ENCODE results near the gene PKN1. TPM values are rescaled to one million over a fixed set of nuclear protein-coding genes. Genes with fewer than 3 reads are reported as not detected.
A peak's percentile ranks its signal among the peaks of the same experiment; 100 is the strongest.

PKN1 gene
- total and polyA plus RNA-seq, 9 of the 15 experiments (the other 6 are each of a cell fraction or from before 2014, with no cell fraction given) = 0.30 to 228 (median 77.5) TPM

DNA sequence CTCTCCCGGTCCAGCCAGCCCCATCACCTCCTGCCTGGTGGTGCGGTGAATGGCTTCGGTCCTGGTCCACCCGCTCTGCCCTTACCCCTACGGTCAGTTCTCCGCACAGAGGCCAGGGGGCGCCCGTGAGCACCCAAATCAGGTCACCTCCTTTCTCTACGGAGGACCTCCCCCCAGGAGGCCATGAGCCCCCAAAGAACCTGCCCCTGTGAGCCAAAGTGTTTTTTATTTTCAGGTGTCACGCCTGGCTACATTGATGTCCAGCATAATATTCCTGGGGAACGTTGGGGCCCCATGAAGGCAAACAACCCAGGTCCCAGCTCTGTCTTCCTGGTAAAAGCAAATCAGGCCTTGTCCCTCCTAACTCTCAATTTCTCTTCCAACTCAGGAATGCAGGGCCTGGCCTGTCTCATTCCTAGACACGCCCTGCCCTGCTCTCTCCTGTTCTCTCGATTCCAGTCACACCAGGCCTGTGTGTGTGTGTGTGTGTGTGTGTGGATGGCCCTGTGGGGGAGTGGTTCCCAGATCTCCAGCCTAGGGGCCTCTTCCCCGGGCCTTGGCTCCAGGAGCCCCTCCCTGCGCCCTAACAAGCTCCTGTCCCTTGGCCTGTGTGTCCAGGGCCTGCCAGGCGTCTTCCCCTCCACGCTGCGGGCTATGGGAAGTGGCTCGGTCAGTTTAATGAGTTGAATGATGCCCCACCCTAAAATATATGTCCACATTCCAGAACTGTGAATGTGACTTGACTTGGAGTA lies 72.6 kb downstream of the PKN1 start (continued):
- TF ChIP-seq, protein P1, sequence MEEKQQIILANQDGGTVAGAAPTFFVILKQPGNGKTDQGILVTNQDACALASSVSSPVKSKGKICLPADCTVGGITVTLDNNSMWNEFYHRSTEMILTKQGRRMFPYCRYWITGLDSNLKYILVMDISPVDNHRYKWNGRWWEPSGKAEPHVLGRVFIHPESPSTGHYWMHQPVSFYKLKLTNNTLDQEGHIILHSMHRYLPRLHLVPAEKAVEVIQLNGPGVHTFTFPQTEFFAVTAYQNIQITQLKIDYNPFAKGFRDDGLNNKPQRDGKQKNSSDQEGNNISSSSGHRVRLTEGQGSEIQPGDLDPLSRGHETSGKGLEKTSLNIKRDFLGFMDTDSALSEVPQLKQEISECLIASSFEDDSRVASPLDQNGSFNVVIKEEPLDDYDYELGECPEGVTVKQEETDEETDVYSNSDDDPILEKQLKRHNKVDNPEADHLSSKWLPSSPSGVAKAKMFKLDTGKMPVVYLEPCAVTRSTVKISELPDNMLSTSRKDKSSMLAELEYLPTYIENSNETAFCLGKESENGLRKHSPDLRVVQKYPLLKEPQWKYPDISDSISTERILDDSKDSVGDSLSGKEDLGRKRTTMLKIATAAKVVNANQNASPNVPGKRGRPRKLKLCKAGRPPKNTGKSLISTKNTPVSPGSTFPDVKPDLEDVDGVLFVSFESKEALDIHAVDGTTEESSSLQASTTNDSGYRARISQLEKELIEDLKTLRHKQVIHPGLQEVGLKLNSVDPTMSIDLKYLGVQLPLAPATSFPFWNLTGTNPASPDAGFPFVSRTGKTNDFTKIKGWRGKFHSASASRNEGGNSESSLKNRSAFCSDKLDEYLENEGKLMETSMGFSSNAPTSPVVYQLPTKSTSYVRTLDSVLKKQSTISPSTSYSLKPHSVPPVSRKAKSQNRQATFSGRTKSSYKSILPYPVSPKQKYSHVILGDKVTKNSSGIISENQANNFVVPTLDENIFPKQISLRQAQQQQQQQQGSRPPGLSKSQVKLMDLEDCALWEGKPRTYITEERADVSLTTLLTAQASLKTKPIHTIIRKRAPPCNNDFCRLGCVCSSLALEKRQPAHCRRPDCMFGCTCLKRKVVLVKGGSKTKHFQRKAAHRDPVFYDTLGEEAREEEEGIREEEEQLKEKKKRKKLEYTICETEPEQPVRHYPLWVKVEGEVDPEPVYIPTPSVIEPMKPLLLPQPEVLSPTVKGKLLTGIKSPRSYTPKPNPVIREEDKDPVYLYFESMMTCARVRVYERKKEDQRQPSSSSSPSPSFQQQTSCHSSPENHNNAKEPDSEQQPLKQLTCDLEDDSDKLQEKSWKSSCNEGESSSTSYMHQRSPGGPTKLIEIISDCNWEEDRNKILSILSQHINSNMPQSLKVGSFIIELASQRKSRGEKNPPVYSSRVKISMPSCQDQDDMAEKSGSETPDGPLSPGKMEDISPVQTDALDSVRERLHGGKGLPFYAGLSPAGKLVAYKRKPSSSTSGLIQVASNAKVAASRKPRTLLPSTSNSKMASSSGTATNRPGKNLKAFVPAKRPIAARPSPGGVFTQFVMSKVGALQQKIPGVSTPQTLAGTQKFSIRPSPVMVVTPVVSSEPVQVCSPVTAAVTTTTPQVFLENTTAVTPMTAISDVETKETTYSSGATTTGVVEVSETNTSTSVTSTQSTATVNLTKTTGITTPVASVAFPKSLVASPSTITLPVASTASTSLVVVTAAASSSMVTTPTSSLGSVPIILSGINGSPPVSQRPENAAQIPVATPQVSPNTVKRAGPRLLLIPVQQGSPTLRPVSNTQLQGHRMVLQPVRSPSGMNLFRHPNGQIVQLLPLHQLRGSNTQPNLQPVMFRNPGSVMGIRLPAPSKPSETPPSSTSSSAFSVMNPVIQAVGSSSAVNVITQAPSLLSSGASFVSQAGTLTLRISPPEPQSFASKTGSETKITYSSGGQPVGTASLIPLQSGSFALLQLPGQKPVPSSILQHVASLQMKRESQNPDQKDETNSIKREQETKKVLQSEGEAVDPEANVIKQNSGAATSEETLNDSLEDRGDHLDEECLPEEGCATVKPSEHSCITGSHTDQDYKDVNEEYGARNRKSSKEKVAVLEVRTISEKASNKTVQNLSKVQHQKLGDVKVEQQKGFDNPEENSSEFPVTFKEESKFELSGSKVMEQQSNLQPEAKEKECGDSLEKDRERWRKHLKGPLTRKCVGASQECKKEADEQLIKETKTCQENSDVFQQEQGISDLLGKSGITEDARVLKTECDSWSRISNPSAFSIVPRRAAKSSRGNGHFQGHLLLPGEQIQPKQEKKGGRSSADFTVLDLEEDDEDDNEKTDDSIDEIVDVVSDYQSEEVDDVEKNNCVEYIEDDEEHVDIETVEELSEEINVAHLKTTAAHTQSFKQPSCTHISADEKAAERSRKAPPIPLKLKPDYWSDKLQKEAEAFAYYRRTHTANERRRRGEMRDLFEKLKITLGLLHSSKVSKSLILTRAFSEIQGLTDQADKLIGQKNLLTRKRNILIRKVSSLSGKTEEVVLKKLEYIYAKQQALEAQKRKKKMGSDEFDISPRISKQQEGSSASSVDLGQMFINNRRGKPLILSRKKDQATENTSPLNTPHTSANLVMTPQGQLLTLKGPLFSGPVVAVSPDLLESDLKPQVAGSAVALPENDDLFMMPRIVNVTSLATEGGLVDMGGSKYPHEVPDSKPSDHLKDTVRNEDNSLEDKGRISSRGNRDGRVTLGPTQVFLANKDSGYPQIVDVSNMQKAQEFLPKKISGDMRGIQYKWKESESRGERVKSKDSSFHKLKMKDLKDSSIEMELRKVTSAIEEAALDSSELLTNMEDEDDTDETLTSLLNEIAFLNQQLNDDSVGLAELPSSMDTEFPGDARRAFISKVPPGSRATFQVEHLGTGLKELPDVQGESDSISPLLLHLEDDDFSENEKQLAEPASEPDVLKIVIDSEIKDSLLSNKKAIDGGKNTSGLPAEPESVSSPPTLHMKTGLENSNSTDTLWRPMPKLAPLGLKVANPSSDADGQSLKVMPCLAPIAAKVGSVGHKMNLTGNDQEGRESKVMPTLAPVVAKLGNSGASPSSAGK (IDR thresholded peaks at IDR 0.05) = no peak
- TF ChIP-seq HSF4 (CRISPR knock-in tag; IDR thresholded peaks at IDR 0.05; ENCODE audit: borderline replicate concordance) (no peak), NR1H2 (CRISPR knock-in tag; IDR thresholded peaks at IDR 0.05) (no peak), NR2C2 (CRISPR knock-in tag; IDR thresholded peaks at IDR 0.05) (no peak), NR2C2 (tag; IDR thresholded peaks at IDR 0.05) (0 out of 2 replicates have a peak, but pooled peaks have one; percentile 20)
- TF ChIP-seq, protein P2, sequence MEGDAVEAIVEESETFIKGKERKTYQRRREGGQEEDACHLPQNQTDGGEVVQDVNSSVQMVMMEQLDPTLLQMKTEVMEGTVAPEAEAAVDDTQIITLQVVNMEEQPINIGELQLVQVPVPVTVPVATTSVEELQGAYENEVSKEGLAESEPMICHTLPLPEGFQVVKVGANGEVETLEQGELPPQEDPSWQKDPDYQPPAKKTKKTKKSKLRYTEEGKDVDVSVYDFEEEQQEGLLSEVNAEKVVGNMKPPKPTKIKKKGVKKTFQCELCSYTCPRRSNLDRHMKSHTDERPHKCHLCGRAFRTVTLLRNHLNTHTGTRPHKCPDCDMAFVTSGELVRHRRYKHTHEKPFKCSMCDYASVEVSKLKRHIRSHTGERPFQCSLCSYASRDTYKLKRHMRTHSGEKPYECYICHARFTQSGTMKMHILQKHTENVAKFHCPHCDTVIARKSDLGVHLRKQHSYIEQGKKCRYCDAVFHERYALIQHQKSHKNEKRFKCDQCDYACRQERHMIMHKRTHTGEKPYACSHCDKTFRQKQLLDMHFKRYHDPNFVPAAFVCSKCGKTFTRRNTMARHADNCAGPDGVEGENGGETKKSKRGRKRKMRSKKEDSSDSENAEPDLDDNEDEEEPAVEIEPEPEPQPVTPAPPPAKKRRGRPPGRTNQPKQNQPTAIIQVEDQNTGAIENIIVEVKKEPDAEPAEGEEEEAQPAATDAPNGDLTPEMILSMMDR (IDR thresholded peaks at IDR 0.05 in 2 of 3, conservative IDR thresholded peaks at IDR 0.05 in 1 of 3; ENCODE audit: insufficient read depth in 2 of 3, low read depth in 1 of 3, low read length in 3 of 3) = peak; percentile 83 to 93 (median 84)
